Stimulated activated CD8-positive, alpha-beta memory T cell treated with anti-CD3 and anti-CD28 coated beads, Interleukin-4, amount 100 ng/mL, for 24 hours (primary cell): ENCODE measurements around the gene FUOM.

Experiments used
- DNase-seq: peaks from one replicate; pipeline ENCODE4 v3.0.0-alpha.2; 2020; ENCODE audit warnings: low read depth

The FUOM gene

DNA sequence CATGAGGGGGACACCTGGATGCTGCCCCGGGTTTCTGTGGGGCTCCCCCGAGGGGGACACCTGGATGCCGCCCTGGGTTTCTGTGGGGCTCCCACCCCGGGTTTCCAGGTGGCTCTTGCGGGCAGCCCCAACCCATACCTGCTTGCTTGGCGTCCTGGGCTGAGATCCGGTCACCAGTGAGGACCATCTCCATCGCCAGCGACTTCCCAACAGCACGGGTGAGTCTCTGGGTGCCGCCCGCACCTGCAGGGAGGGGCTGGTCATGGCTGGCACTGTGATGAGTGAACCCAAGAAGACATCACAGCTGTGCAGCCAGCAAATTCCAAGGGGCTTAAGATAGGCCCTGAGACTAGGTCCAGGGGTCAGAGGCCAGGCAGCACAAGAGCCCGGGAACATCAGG is 8.9 kb upstream of the FUOM start:
- DNase-seq = no peak

DNA sequence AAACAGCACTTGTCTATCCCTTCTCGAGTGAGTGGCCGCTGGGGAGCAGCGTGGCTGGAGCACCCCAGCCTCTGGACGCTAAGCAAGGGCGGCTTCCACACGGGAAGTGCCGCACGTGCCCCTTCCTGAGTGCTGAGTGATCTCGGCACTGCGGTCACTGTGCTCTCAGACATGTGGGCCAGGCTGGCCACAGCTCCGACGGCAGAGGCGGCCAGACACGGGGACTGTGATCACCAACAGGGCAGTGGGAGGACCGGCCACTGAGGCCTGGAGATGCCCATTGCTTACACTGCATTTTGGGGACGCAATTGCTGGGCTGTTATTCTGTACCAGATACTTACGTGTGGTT is 8.3 kb upstream of the FUOM start:
- no peak for DNase-seq

DNA sequence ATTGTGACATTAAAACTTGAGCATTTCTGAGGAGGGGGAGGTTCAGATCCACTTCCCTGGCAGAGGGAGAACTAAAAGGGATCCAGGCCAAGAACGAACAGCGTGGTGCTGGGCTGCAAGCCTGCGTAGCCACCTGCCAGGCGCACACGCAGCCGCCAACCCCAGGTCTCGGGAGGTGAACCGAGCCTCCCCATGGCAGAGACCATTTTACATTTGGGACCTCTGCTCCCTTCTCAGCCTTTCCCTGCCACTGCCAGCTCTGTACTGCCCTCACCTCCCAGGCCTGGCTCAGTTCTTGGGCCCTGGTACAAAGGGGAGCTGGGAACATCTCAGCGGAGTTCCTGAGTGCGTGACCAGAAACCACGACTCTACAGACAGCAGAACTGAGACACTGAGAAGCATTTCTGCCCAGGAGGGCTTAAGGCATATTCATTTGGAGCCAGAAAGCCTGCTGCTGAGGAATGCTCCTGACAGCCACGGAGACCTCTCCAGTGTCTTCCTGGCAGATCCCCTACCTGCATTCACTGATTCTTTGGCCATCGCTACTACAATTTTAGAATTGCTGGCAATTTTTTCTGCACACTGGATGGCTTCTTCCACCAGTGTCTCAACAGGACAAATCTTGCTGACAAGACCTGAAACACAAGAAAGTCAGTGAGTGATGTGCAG is 7.8 kb upstream of the FUOM start:
- no peak for DNase-seq

DNA sequence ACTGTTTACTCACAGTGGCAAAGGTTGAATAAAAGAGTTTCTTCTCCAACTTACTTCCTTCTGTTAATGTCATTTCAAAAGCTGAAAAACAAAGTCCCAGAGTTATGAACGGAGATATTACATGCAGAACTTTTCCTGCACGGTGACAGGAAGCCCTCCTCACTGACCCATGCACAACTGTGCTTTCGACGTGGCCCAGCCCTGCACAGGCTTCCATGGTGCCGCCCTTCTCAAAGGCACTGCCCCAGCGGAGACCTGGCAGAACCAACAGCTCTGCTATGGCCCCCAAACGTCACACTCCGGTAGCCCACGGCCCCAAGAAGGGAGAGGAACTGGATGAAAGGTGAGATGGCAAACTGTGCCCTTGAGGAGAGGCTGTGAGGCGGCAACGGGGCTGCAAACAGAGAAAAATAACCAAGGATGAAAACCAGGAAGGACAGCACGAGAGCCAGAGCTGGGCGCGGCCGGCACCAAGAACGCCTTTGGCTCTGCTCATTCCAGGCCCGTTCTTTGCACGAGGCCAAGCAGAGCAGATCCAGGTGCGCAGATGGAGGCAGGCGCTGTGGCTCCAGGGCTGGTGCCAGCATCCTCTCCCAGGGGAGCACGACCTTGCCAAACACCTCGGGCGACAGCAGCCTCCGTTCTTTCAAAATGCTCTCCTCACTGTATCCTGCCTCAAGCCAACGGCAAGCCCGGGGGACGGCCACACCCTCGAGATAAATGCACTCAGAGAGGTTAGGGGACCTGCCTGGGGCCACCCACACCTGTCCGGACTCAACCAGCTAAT is 7.0 kb upstream of the FUOM start:
- DNase-seq = no peak

DNA sequence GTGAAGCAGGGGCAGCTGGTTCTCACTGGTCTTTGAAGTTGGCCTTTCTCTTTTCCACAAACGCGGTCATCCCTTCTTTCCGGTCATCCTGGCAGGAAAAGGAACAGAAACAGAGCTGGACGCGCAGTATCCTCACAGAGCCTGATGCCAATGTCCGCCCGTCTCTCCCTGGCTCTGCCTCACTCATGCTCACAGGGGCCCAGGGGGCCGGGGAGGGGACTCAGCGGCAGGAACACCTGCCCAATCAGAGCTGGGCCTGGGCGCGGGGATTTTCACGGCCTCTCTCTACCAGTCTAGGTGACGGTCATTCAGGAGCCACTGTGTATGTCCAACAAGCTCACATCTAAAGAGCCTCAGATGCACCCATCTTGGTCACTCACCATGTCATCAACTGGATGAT is 5.0 kb upstream of the FUOM start:
- no peak for DNase-seq

DNA sequence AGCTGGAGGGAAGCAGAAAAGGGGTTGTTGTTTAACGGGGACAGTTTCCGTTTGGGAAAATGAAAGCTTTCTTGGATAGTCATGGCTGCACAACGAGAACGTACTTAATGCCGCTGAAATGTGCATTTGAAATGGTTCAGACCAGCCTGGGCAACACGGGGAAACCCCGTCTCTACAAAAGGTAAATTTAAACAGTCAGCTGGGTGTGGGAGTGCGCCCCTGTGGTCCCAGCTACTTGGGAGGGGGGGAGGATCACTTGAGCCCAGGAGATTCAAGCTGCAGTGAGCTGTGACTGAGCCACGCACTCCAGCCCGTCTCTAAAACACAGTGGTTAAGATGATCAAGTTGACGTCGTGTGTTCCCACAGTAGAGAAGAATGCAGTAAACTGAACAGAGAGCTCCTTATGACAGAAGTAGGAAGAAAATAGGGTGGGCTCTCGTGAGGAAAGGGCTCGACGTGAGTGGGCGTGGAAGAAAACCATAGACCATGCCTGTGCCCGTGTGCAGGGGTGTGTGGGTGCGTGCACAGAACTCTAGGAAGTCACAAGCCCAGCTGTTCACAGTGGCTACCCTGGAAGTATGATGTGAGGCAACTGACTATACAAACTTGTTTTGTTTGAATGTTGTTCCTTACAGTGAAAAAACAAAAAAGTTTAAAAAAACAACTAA is 4.1 kb upstream of the FUOM start:
- DNase-seq = no peak

DNA sequence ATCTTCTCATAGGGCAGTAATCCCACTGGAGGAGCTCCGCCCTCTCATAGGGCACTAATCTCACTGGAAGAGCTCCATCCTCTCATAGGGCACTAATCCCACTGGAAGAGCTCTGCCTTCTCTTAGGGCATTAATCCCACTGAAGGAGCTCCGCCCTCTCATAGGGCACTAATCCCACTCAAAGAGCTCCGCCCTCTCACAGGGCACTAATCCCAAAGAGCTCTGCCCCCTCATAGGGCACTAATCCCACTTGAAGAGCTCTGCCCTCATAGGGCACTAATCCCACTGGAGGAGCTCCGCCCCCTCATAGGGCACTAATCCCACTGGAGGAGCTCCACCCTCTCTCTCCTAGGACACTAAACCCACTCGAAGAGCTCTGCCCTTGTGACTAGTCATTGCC is 3.4 kb upstream of the FUOM start:
- DNase-seq = no peak

DNA sequence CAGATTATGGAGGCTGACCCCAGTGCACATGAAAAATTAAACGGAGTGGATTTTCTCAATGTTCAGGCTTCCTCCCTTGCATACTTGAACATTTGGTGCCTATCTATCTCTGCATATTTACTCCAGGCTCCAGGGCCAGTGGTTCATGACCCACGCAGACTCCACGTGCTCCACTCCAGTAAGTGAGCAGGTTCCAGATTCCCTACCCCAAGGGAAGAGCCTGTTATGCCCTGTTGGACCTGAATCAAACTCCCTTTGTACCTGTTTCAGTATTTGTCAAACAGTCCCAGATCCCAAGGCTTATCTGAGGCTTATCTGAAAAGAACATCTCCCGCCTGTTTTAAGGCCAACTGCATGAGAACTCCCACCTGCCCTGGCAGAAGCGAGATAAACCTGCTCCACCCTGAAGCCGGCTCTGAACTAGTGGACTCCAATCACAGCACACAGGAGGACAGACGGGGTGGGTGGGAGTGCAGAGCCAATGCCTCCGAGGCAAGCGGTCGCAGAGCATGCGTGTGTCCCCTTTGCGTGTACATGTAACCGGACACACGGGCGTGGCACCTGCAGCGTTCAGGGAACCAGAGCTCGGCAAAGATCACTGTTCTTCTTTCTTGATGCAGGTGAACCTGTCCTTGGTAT is 2.3 kb upstream of the FUOM start:
- DNase-seq = no peak

DNA sequence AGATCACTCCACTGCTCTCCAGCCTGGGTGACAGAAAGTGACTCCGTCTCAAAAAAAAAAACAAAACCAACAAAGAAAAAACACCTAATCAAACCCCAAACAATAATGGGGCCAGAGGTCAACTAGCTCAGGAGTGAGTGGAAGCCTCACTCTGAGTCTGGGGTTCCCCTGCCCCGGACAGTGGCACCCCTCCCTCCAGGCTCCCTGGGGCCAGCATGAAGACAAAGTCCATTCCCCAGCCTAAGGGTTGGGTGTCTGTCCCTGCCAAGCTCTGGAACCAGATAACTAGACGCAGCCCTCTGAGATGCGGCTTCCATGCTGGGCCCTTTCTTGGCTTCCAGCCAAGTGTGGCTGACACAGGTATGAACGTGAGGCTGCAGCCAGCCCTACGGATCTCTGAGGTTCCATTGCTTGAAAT is 1.7 kb upstream of the FUOM start:
- no peak for DNase-seq

DNA sequence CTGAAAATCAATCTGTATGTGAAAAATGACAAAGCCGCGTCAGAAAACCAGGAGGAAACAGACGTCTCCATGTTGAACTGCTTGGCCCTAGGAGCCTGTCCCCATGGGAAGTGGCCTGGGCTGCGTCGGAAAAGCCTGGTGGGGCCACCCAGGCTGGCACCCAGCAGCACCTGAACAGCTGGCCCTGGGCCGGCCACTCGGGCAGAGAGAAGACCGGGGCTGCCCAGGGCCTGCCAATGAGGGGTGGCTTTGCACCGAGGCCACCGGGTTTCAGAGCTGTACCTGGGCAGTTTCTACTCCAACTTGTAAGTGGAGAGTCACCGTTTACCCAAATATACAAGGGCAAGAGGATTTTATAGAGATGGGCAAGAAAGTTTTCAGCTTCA is 1.1 kb upstream of the FUOM start:
- no peak for DNase-seq

DNA sequence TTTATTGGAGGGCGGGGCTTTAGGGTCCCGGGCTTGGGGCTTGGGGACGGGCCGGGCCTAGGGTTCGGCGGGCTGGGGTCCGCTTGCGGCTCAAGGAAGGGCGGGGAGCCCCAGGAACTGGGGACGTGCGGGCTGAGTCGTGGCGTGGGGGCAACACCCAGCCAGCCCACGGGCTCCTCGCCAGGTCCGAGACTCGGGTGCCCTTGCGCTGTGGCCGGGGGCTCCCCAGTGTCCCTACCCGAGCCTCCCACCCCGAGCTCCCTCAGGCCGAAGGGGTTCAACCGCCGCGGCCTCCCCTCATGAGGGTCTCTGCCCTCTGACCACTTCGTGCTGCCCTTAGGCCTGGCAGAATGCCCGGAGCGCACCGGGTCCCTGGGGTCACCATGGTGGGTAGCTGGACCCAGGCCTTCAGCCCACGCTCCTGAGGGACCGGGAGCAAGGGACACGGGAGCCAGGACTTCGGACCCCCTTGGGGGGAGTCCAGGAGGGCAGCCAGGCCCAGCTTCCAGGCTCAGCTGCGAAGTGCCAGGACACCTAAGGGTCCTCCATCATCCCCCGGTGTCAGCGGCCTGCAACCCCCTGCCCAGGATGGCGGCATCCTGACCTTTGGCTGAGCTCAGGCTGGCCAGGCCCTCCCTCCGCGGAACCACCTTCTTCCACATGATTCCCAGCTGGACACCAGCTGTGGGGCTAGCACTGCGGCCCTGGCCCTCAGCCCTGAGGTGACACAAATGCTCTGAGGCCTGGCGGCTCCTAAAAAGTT is 524 bp upstream of the FUOM start:
- DNase-seq = no peak

DNA sequence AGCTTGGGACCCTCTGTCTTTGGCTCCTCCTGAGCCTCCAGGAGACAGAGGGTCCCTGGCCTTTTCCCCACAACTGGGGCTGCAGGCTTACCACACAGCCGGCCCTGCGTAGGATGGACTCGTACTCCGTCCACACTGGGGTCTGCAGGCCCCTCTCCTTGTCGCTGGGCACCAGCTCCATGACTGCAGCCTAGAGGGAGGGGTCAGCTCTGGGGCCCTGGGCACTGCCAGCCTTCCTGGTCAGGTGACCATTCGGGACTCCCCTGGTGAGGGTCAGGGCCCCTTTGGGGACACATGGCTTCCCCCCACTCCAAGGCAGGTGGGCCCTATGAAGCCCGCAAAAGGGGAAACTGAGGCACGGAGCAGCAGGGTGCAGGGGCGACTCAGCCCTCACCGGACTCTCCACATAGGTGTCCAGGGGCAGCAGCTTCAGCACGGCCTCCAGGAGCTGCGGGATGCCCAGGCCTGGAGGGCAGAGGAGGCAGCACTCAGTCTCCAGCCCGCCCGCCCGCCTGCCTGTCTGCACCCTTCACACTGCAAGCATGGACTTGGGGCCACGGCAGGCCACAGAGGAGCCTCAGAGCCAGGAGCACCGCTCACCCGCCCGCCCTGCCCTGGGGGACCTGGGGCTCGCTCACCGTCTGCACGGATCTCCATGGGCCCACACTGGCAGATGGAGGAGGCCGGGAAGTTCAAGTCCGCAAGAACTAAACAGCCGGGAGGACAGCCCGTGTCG is 1.1 kb downstream of the FUOM start:
- no peak for DNase-seq

DNA sequence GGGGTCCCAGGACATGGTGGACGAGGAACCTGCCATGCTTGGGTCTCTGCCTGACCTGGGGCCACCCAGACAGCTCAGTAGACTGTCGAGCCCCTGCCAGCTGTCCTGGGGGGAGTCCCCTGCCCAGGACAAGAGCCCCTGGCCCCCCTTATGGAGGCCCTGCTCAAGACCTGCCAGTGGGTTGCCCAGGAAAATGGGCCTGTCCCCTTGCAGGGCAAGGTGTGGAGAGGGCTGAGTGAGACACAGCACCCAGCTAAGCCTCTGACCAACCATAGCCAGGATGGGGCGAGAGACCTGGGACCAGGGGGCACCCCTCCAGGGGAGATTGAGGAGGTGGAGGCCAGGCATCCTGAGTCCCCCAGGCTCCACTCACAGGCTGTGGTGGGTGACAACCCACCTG is 1.8 kb downstream of the FUOM start:
- DNase-seq = no peak

DNA sequence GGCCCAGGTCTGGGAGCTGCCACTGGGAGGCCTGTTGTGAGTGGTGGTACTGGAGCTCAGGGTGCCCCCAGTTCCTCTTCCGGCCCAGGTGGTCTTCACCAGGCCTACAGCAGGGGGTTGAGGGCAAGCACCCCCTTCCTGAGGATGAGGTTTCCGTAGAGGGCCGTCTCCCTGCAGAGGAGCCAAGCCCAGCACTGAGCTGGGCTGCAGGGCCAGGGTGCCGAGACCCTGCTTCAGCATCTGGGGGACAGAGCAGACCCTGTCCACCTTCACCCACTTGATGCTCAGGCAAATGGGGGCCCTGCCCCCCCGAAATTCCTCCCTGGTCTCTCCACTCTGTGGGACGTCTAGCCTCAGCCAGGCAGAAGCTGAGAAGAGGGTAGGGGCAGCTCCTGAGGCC is 2.6 kb downstream of the FUOM start:
- no peak for DNase-seq

DNA sequence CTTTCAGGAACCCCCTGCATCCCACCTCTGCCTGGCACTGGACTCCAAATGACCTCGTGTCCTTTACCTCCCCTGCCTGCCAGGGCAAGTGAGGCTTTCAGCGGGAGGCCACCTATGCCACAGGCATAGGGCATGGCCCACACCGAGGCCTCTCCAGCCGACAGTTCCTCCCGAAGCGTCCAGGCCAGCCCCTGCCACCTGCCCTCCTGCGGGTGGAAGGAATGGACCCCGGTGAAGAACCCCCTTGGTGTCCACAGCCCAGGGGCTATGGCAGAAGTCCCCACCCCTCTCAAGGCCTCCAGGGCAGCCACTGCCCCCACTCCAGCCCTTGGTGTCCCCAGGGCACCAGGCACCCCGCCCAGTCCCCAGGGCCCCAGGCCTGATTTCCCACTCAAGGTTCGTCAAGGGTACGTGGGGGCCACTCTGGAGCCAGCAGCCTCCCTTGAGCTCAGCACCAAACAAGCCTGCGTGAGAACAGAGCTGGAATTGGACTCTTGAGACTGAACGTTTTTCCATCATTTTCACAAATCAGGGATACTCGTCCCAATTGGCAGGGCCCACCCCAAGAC is 3.1 kb downstream of the FUOM start:
- DNase-seq = no peak

DNA sequence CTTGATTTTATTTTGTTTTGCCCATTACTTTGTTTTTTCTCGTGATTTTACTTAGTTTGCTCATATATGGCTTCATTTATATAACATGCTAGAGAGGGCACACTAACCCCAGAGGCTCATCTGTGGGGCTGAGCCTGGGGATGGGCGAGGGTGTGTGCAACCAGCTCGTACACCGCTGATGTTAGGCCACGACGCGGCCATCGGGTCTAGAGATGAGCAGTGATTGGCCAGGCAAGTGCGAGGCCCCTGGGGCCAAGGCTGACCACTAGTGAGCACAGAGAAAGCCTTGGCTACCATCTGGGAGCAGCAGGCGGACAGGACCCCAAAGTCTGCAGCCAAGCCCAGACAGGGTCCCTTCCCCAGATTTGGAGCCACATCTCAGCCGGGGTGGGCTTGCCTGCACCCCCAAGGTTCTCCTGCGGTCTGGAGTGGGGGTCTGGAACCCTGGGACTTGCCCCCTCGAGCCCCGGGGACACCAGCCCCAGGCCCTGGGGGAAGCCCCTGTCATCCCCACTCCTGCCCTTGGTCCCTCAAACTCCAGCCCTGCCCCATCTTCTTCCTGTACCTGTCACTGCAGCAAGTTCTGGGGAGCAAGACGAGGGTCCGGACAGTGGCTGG is 3.7 kb downstream of the FUOM start:
- DNase-seq = no peak

DNA sequence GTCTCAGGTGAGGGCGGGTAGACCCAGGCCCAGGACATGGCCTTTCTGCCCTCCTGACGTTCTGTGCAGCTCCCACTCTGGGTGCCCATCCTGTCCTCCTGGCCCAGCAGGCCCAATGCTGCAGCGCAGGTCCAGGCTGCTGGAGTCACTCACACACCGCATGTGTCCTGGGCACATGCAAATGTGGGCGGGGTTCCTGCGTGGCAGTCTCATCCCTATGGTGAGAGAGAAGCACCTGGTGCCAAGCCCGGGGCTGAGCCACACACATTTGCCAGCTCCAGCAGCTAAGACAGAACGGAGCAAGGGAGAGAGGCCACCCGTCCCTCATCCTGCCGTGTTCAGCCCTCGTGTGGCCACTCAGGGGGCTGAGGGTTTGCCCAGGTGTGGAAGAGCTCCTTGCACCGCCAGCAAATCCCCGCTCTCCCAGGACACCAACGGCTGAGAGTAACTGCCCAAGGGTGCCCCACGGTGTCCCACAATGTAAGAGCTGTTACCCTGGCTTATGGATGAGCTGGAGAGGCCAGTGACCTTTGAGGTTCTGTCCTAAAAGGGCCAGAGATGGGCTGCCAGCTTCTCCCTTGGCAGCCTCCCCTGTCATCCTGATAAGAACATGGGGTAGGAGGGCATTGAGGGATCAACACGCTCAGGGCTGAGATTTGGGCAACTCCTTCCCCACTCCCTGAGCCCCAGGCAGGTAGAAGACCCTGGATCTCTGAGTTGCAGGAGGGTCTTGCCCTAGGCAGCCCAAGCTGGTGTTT is 4.4 kb downstream of the FUOM start:
- no peak for DNase-seq

DNA sequence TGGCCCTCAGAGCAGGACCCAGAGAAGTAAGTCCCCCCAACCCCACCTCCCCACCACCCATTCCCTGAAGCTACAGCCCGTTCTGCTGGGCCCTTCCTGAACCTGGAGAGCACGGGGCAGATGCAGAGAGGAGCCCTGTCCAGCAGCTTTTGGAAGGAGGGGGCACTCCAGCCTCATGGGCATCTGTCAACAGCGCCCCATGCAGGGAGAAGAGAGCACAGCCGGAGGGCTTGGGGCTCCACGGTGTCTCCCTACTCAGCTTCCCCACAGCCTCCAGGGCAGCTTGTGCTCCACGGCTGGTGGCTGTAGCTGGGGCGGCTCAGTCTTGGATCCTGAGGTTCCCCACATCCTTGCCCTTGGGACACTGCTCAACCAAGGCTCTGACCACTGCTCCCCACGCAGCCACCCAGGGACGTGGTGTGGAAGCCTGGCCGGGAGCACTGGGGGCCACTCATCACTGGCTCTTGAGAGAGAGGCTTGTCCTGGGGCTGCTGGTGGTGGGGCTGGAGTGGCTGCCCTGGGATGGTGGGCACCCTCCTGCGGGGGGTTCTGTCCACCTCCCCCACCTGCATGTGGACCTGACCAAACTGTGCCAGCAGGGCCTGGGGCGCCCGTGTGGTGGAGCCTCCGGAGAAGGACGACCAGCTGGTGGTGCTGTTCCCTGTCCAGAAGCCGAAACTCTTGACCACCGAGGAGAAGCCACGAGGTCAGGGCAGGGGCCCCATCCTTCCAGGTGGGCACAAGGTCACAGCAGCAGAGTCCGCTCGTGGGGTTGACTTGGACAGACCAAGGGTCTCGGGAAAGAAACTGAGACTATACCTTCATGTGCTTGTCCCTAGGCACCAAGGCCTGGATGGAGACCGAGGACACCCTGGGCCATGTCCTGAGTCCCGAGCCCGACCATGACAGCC is 6.2 kb downstream of the FUOM start:
- no peak for DNase-seq

DNA sequence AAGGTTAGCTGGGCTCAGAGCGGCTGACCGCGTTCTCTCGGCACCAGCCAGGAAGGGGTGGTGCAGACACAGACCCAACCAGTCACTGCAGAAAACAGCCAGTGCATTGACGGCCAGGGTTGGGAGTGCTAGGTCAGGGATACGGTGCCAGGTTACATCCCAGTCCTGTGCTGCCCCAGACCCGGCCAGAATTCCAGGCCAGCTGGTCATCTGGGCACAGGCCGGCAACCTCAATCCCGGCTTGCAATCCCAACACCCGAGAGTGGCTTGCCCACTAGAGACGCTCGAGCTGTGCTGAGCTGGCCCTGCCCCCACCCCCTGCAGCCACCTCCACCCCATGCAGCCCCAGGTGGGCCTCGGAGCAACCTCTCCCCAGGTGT is 6.9 kb downstream of the FUOM start:
- DNase-seq = no peak
